ENCODE results near the gene NUS1. TPM values are rescaled to one million over a fixed set of nuclear protein-coding genes. Genes with fewer than 3 reads are reported as not detected.
A peak's percentile ranks its signal among the peaks of the same experiment; 100 is the strongest.

Gene NUS1
- total and polyA plus RNA-seq, 9 of the 15 experiments (the other 6 are each of a cell fraction or from before 2014, with no cell fraction given), result 16.3 to 53.7 (median 26.4) TPM

DNA sequence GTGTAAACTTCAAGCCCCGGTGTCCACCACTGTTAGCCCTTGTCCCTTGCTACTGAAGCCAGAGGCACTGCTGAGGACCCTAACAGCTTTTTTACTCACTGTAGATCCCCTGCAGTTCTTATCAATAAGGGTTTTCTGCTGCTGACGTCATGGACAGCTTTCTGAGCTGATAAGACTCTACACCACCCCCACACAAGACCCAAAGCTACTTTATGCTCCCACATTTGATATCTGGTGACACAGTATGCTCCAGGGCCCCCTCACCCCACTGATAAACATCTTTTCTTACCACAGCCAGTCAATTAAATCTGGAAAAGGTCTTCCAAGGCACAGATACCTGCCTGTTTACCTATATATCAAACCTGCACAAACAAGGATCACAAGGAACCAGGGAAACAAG, 65.3 kb downstream of the NUS1 start (continued):
- TF ChIP-seq, protein P1, sequence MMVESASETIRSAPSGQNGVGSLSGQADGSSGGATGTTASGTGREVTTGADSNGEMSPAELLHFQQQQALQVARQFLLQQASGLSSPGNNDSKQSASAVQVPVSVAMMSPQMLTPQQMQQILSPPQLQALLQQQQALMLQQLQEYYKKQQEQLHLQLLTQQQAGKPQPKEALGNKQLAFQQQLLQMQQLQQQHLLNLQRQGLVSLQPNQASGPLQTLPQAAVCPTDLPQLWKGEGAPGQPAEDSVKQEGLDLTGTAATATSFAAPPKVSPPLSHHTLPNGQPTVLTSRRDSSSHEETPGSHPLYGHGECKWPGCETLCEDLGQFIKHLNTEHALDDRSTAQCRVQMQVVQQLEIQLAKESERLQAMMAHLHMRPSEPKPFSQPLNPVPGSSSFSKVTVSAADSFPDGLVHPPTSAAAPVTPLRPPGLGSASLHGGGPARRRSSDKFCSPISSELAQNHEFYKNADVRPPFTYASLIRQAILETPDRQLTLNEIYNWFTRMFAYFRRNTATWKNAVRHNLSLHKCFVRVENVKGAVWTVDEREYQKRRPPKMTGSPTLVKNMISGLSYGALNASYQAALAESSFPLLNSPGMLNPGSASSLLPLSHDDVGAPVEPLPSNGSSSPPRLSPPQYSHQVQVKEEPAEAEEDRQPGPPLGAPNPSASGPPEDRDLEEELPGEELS (CRISPR knock-in tag; IDR thresholded peaks at IDR 0.05; ENCODE audit: borderline replicate concordance), result no peak
- TF ChIP-seq SMAD1 (IDR thresholded peaks at IDR 0.05; ENCODE audit: low read depth, low read length, partially characterized antibody), result no peak
- no peak for TF ChIP-seq ZNF507 (tag; conservative IDR thresholded peaks at IDR 0.05)
- TF ChIP-seq FOXM1 (IDR thresholded peaks at IDR 0.05; ENCODE audit: low read depth), result peak; percentile 53; the same call in 1 of the 2 replicates
- no peak for TF ChIP-seq FOXM1 (CRISPR knock-in tag; IDR thresholded peaks at IDR 0.05; ENCODE audit: low read depth)
- TF ChIP-seq MTA3 (IDR thresholded peaks at IDR 0.05; ENCODE audit: borderline replicate concordance), result no peak
- no peak for TF ChIP-seq ZNF347 (CRISPR knock-in tag; IDR thresholded peaks at IDR 0.05; ENCODE audit: low read depth)
- no peak for TF ChIP-seq NR2C2 (CRISPR knock-in tag; IDR thresholded peaks at IDR 0.05)
- TF ChIP-seq NR2C2 (tag; IDR thresholded peaks at IDR 0.05), result no peak
- no peak for TF ChIP-seq ZNF436 (CRISPR knock-in tag; IDR thresholded peaks at IDR 0.05)
- TF ChIP-seq FOXP1 (CRISPR knock-in tag; IDR thresholded peaks at IDR 0.05), result no peak
- no peak for TF ChIP-seq SNRNP70 (optimal IDR thresholded peaks at IDR 0.05; ENCODE audit: low read depth, low read length)
- TF ChIP-seq CCAR2 (IDR thresholded peaks at IDR 0.05; ENCODE audit: low read depth, low read length), result no peak
- TF ChIP-seq ZNF316 (IDR thresholded peaks at IDR 0.05), result no peak
- TF ChIP-seq ATF7 (IDR thresholded peaks at IDR 0.05), result peak; percentile 59; the same call in 1 of the 2 replicates
- TF ChIP-seq, protein P2, sequence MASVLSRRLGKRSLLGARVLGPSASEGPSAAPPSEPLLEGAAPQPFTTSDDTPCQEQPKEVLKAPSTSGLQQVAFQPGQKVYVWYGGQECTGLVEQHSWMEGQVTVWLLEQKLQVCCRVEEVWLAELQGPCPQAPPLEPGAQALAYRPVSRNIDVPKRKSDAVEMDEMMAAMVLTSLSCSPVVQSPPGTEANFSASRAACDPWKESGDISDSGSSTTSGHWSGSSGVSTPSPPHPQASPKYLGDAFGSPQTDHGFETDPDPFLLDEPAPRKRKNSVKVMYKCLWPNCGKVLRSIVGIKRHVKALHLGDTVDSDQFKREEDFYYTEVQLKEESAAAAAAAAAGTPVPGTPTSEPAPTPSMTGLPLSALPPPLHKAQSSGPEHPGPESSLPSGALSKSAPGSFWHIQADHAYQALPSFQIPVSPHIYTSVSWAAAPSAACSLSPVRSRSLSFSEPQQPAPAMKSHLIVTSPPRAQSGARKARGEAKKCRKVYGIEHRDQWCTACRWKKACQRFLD (CRISPR knock-in tag; IDR thresholded peaks at IDR 0.05), result no peak
- TF ChIP-seq ATF1 (CRISPR knock-in tag; IDR thresholded peaks at IDR 0.05), result no peak
- peak; percentile 80 for TF ChIP-seq ATF1 (tag; IDR thresholded peaks at IDR 0.05)
- TF ChIP-seq, protein P3, sequence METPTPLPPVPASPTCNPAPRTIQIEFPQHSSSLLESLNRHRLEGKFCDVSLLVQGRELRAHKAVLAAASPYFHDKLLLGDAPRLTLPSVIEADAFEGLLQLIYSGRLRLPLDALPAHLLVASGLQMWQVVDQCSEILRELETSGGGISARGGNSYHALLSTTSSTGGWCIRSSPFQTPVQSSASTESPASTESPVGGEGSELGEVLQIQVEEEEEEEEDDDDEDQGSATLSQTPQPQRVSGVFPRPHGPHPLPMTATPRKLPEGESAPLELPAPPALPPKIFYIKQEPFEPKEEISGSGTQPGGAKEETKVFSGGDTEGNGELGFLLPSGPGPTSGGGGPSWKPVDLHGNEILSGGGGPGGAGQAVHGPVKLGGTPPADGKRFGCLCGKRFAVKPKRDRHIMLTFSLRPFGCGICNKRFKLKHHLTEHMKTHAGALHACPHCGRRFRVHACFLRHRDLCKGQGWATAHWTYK (CRISPR knock-in tag; IDR thresholded peaks at IDR 0.05), result 0 out of 2 replicates have a peak, but pooled peaks have one; percentile 22
- TF ChIP-seq, protein P4, sequence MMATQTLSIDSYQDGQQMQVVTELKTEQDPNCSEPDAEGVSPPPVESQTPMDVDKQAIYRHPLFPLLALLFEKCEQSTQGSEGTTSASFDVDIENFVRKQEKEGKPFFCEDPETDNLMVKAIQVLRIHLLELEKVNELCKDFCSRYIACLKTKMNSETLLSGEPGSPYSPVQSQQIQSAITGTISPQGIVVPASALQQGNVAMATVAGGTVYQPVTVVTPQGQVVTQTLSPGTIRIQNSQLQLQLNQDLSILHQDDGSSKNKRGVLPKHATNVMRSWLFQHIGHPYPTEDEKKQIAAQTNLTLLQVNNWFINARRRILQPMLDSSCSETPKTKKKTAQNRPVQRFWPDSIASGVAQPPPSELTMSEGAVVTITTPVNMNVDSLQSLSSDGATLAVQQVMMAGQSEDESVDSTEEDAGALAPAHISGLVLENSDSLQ (IDR thresholded peaks at IDR 0.05), result no peak
- TF ChIP-seq EP300 (IDR thresholded peaks at IDR 0.05; ENCODE audit: low read length), result peak; percentile 51; the same call in 1 of the 2 replicates
- TF ChIP-seq, protein P5, sequence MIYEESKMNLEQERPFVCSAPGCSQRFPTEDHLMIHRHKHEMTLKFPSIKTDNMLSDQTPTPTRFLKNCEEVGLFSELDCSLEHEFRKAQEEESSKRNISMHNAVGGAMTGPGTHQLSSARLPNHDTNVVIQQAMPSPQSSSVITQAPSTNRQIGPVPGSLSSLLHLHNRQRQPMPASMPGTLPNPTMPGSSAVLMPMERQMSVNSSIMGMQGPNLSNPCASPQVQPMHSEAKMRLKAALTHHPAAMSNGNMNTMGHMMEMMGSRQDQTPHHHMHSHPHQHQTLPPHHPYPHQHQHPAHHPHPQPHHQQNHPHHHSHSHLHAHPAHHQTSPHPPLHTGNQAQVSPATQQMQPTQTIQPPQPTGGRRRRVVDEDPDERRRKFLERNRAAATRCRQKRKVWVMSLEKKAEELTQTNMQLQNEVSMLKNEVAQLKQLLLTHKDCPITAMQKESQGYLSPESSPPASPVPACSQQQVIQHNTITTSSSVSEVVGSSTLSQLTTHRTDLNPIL (CRISPR knock-in tag; IDR thresholded peaks at IDR 0.05), result no peak
- TF ChIP-seq MBD2 (IDR thresholded peaks at IDR 0.05; ENCODE audit: borderline replicate concordance, low read depth), result peak; percentile 31; the same call in 1 of the 2 replicates
- 0 out of 4 replicates have a peak, but pooled peaks of 1 of the 2 experiments have one; percentile 30 for TF ChIP-seq HDAC1 (IDR thresholded peaks at IDR 0.05)
